Gastroesophageal sphincter (tissue), 4 donors: ENCODE measurements around the gene BOC. TPM values are rescaled to one million over a fixed set of nuclear protein-coding genes. Genes with fewer than 3 reads are reported as not detected.

Experiments
- ATAC-seq: fragments of 150-250 bp; one replicate; pipeline ENCODE4 v1.9.1; 2016; ENCODE audit warnings: mild to moderate bottlenecking, moderate library complexity
- H3K27ac ChIP-seq, 4 donors: fragments of 200-600 bp; sonication (generic) in 3 of 4; 1 replicate in 3 of 4; 2 replicates in 1 of 4; pipeline ENCODE4 v1.5.1; 2016 to 2019
- H3K27me3 ChIP-seq: fragments of 200-600 bp; sonication (generic); one replicate; pipeline ENCODE4 v1.5.1; 2019
- H3K36me3 ChIP-seq, 2 donors: fragments of 200-600 bp; sonication (generic); one replicate each; pipeline ENCODE4 v1.5.1; 2019; ENCODE audit warnings: control low read depth in 1 of 2
- H3K4me1 ChIP-seq, 3 donors: fragments of 200-600 bp; sonication (generic); 1 replicate in 2 of 3; 2 replicates in 1 of 3; pipeline ENCODE4 v1.5.1; 2016 to 2019; ENCODE audit warnings: control low read depth in 2 of 3
- H3K4me3 ChIP-seq, 2 donors: fragments of 200-600 bp; sonication (generic); one replicate each; pipeline ENCODE4 v1.5.1; 2019; ENCODE audit warnings: mild to moderate bottlenecking in 1 of 2, moderate library complexity in 1 of 2
- H3K9me3 ChIP-seq, 3 donors: fragments of 200-600 bp; sonication (generic); one replicate each; pipeline ENCODE4 v1.5.1; 2017 to 2019; ENCODE audit warnings: control low read depth in 2 of 3
- EP300 ChIP-seq: sonication (generic); formaldehyde crosslinking; IDR thresholded peaks from one replicate; pipeline ENCODE4 v1.6.1; 2017; ENCODE audit warnings: antibody characterized with exemption, mild to moderate bottlenecking
- POLR2A ChIP-seq, 2 donors: fragments of 450-650 bp; IDR thresholded peaks; one replicate each; pipeline ENCODE4 v1.6.1; 2017; ENCODE audit warnings: antibody characterized with exemption in 2 of 2, mild to moderate bottlenecking in 2 of 2, moderate library complexity in 1 of 2
- POLR2AphosphoS5 ChIP-seq: sonication (generic); formaldehyde crosslinking; IDR thresholded peaks from one replicate; pipeline ENCODE4 v1.6.1; 2017; ENCODE audit warnings: antibody characterized with exemption
- WGBS, 2 donors: methylation state at CpG; one replicate each; pipeline ENCODE4 v1.1.5; 2018; ENCODE audit warnings: low coverage in 1 of 2; 5-methylcytosine and 5-hydroxymethylcytosine counted together
- total RNA-seq, 4 donors: library from RNA; depleted of rRNA; stranded (reverse); fragments of >200 nt; gene quantifications; one replicate each; pipeline ENCODE4 v1.1.0, GENCODE V29; 2016
- TF ChIP-seq, protein P1 (sequence below), 4 experiments: fragments of 200-600 bp in 2 of 4; fragments of 450-650 bp in 2 of 4; sonication (generic) in 1 of 4; IDR thresholded peaks; one replicate each; pipeline ENCODE4 v1.5.1; 2017 to 2019; ENCODE audit warnings: antibody characterized with exemption in 4 of 4, mild to moderate bottlenecking in 2 of 4, moderate library complexity in 2 of 4

Gene BOC
- total RNA-seq, 4 donors from 2014 or later = 41.5 to 130 (median 73.9) TPM

DNA sequence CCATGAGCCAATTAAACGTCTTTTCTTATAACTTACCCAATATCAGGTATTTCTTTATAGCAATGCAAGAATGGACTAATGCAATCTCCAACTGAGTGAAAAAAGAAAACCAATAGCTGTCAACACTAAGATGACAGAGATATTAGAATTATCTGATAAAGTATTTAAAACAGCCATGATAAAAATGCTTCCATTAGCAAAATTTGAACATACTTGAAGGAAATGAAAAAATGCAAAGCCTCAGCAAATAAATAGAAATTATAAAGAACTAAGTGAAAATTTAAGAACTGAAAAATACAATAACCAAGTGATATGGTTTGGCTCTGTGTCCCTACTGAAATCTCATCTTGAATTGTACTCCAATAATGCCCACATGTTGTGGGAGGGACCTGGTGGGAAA is 99.6 kb downstream of the BOC start:
- ATAC-seq = no peak
- TF ChIP-seq EP300 = no peak
- TF ChIP-seq, protein P1, sequence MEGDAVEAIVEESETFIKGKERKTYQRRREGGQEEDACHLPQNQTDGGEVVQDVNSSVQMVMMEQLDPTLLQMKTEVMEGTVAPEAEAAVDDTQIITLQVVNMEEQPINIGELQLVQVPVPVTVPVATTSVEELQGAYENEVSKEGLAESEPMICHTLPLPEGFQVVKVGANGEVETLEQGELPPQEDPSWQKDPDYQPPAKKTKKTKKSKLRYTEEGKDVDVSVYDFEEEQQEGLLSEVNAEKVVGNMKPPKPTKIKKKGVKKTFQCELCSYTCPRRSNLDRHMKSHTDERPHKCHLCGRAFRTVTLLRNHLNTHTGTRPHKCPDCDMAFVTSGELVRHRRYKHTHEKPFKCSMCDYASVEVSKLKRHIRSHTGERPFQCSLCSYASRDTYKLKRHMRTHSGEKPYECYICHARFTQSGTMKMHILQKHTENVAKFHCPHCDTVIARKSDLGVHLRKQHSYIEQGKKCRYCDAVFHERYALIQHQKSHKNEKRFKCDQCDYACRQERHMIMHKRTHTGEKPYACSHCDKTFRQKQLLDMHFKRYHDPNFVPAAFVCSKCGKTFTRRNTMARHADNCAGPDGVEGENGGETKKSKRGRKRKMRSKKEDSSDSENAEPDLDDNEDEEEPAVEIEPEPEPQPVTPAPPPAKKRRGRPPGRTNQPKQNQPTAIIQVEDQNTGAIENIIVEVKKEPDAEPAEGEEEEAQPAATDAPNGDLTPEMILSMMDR (IDR thresholded peaks at IDR 0.05) = no peak
- TF ChIP-seq POLR2A (IDR thresholded peaks at IDR 0.05) = no peak
- no peak for TF ChIP-seq POLR2AphosphoS5
- WGBS, 2 donors = no CpG with 5 or more reads among the region's 1 CpG
- Histone ChIP-seq H3K9me3 (peaks cover 0 to 8% (median 0%) of the 10 kb centered on the region in 3 donors), H3K36me3 (peaks cover 0 to 37% of the 10 kb centered on the region in 2 donors), H3K4me1 (no peaks in the 10 kb centered on the region), H3K27me3 (no peaks in the 10 kb centered on the region), H3K27ac (no peak overlapping the region), H3K4me3 (no peak overlapping the region)

DNA sequence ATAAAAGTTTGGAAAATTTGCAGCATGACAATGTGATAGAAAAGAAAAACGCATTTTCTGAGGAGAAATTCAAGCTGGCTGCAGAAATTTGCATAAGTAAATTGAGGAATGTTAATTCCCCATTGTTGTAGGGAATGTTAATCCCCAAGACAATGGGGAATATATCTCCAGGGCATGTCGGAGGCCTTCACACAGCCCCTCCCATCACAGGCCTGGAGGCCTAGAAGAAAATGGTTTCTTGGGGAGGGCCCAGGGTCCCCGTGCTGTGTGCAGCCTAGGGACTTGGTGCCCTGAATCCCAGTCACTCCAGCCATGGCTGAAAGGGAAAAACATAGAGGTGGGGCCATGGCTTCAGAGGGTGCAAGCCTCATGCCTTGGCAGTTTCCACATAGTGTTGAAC is 101.1 kb downstream of the BOC start:
- peaks cover 0 to 45% of the 10 kb centered on the region in 2 donors for H3K36me3 ChIP-seq
- TF ChIP-seq, protein P1 (IDR thresholded peaks at IDR 0.05) = no peak
- TF ChIP-seq POLR2AphosphoS5 (no peak), POLR2A (IDR thresholded peaks at IDR 0.05) (no peak), EP300 (no peak)
- no peak for ATAC-seq

DNA sequence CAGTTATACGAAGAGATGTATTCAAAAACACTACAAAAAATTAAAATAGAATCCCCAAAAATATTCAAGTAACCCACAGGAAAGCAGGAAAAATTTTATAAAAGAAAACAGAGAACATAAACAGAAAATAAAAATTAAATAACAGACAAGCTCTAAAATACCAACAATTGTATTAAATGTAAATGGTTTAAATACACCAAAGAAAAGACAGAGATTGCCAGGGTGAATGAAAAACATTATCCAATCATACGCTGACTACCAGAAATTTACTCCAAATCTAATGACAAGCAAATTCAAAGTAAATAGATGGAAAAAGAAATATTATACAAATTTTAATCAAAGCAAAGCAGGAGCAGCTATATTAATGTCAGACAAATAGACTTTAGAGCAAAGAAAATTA is 103.6 kb downstream of the BOC start:
- TF ChIP-seq, protein P1 (IDR thresholded peaks at IDR 0.05) = no peak
- TF ChIP-seq EP300 (no peak), POLR2AphosphoS5 (no peak), POLR2A (IDR thresholded peaks at IDR 0.05) (no peak)
- 88 to 90% methylated on average over 2 of the region's 2 CpGs for WGBS, 2 donors
- Histone ChIP-seq H3K4me3 (no peak overlapping the region), H3K27me3 (no peaks in the 10 kb centered on the region), H3K27ac (no peak overlapping the region), H3K9me3 (peaks cover 0 to 8% (median 0%) of the 10 kb centered on the region in 3 donors), H3K36me3 (peaks cover 0 to 37% of the 10 kb centered on the region in 2 donors), H3K4me1 (no peaks in the 10 kb centered on the region)
- no peak for ATAC-seq

More for the DNA sequence above, 101.1 kb downstream of the BOC start:
- no peak overlapping the region for H3K27ac ChIP-seq
- H3K4me3 ChIP-seq = no peak overlapping the region
- H3K9me3 ChIP-seq = peaks cover 0 to 8% (median 0%) of the 10 kb centered on the region in 3 donors
- WGBS, 2 donors = 96 to 97% methylated on average over 3 of the region's 3 CpGs
- H3K4me1 ChIP-seq = no peaks in the 10 kb centered on the region
- no peaks in the 10 kb centered on the region for H3K27me3 ChIP-seq

DNA sequence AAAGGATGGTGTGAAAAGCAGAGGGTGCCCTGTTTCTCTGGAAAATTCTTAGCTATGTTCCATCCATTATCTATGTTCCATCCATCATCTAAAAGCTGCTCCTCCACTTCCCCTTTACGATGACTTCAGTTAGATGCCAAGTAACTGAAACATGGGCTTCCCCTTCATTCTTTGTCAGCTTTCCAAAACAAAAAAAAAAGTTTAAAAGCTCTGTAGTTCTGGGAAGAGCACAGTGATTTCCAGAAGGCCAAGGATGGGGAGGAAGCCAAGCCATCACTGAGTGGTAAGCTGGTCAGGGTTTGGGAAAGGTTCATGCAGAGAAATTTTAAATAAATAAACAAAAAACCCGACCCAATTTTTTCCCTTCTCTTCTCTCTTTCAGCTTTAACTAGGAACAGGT is 118.4 kb downstream of the BOC start:
- WGBS, 2 donors = 7 to 16% methylated on average over 2 of the region's 2 CpGs
- ATAC-seq = no peak
- TF ChIP-seq, protein P1 (IDR thresholded peaks at IDR 0.05) = no peak
- TF ChIP-seq EP300 (no peak), POLR2AphosphoS5 (no peak), POLR2A (IDR thresholded peaks at IDR 0.05) (no peak)

DNA sequence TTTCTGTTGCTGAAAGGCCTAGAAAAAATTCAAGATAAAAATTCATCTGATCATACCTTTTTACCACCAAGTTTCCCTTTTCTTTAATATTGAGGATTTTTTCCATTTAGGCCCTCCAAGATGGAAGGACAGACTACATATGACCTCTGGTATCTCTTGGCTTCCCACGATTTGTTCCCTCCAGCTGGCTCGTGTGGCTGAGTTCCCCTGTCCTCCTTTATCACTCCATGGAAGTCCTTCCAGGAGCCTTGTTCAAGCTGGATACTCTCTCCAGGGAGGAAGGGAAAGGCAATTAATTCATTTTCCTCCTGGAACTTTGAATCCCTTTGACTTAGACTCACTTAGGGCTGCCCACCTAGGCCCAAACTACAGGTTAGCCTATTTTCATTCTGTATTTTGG is 119.4 kb downstream of the BOC start:
- Histone ChIP-seq H3K27ac (no peak overlapping the region), H3K4me3 (no peak overlapping the region), H3K9me3 (no peaks in the 10 kb centered on the region), H3K36me3 (peaks cover 0 to 7% of the 10 kb centered on the region in 2 donors), H3K4me1 (no peaks in the 10 kb centered on the region), H3K27me3 (no peaks in the 10 kb centered on the region)
- WGBS, 2 donors = 48 to 66% methylated on average over 2 of the region's 2 CpGs
- ATAC-seq = no peak
- no peak for TF ChIP-seq EP300

More for the DNA sequence above, 118.4 kb downstream of the BOC start:
- Histone ChIP-seq H3K4me1 (no peaks in the 10 kb centered on the region), H3K27ac (no peak overlapping the region), H3K9me3 (no peaks in the 10 kb centered on the region), H3K27me3 (no peaks in the 10 kb centered on the region), H3K4me3 (no peak overlapping the region), H3K36me3 (peaks cover 0 to 15% of the 10 kb centered on the region in 2 donors)
